HG02623 (cell line): ENCODE data around the gene CXCR5.

ENCODE experiments used
- ATAC-seq: cut with Tn5 transposase; IDR thresholded peaks from one replicate; pipeline ENCODE4 v1.9.1; 2021; ENCODE audit warnings: moderate library complexity; ENCODE audit not compliant: unreplicated experiment

The CXCR5 gene

DNA sequence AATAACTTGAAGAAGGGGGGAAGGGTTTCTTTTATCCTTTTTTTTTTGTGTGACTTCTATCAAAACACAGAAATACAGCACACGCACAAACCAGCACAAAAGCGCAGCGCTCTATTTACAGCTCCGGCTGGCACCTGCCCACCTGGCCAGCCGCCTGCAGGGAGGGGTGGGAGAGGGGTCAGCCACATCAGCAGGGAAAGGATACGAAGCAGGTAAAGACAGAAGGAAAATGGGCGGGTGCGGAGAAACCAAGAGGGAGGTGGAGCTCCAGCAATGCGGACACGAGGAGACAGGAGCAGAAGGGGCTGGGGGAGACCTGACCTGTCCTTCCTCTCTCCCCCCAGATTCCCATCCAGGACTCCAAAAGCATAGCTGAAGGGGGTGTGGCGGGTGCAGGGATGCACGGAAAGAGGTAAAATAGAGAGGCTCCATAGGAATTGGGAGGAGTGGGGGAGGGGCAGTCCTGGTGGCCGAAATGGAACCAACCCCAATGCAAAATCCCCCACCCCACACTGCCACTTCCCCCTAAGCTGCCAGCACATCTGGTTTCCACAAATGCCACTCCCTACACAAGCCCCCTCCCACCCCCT is 14.1 kb downstream of the CXCR5 start:
- no peak for ATAC-seq

DNA sequence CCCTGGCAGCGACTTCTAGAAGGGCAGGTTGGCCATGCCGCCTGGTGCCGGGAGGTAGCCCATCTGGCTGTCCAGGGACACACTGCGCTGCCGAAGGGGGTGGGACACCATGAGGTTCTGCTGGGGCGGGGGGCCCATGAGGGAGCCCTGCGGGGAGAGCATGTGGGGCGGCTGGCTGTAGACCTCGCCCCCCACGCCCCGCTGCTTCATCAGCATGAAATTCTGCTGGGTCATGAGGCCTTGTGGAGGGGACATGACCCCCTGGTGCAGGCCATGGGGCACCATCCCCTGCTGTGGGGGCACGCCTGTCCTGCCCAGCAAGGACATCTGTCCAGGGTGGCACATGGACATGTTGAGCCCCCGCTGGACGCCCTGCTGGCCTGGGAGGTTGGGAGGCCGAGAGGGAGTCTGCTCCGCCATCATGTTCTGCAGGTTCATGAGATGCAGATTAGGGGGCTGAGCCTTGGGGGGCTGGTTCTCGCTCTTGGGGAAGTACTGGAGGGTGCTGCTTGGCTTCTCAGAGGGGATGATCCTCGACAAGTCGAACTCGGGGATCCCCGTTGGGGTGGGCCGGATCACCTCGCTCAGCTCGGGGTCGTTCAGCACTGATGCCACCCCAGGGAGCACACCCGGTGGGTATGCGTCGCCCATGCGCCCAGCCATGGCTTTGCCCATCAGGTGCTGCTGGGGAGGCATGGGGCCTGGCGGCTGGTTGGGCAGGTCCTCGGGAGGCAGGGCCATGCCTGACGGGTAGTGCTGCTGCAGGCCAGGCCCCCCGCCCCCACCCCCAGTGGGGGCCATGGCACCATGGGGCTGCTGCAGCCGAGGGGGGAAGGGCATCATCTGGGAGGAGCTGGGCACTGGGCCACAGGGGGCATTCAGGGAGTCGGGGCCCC is 15.0 kb downstream of the CXCR5 start:
- no peak for ATAC-seq

- no peak for ATAC-seq
Measured at GRCh38 chr11:118899296-118899688, 15.6 kb downstream of the CXCR5 start.

DNA sequence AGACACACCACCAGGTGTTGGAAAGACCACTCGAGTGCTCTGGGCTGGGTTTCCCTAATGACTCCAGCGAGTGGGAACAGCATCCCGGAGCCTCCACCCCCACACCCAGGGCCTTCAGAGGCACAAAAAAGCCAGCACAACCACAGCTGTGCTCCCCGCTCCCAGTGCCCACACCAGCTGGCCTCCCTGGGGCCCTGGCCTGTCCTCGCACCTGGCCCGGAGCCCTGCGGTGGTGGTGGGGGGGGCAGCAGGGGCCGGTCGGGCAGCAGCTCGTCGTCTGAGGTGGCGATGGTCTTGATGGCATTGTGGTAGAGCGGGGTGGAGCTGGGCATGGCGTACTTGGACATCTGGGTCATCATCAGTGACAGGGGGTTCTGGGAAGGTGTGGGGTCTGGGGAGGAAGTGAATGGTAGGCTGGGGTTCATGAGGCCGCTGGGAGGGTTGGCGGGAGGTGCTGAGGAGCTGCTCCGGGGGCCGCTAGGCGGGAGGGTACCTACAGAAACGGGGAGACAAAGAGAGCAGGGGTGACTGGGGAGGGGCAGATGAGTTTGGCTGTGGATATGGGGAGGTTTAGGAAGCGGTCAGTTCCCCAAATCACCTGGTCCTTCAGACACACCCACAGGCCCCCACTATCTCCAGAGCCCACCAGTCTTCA is 16.1 kb downstream of the CXCR5 start:
- ATAC-seq, result no peak

GRCh38 chr11:118900535-118901384 is 17.1 kb downstream of the CXCR5 start:
- ATAC-seq, result no peak

DNA sequence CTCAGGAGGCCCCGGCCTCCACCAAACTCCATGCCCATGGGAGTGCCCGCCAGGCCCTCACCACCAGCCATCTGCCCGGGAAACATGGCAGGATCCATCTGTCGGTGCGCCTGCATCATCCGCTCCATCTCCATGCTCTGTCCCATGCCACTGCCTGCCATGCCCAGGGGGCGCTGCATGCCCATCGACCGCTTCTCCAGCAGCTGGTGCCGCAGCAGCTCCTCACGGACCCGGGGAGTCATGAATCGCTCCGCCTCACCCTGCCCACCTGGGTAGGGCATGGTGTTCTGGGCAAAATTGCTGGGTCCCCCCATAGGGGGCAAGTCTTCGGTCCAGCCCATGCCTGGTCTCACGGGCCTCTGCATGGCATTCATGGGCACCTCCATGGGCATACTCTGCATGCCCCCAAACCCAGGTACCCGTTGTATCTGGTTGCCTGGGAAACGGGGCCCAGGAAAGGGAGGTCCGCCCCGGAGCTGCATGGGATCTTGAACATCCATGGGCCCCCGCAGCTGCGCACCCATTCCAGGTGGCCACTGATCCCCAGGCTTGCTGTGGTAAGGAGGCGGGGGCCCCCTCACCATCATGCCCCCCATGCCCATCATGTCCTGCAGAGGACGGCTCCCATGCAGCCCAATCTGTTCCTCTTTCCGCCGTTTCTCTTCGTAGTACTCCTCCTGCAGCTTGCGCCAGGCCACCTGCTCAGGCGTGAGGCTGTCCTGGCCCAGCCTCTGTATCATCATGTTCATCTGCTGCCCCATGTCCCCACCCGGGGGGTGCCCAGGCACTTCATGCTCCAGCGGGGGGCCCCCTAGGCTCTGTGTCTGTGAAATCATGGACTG is 18.0 kb downstream of the CXCR5 start:
- ATAC-seq, result no peak

DNA sequence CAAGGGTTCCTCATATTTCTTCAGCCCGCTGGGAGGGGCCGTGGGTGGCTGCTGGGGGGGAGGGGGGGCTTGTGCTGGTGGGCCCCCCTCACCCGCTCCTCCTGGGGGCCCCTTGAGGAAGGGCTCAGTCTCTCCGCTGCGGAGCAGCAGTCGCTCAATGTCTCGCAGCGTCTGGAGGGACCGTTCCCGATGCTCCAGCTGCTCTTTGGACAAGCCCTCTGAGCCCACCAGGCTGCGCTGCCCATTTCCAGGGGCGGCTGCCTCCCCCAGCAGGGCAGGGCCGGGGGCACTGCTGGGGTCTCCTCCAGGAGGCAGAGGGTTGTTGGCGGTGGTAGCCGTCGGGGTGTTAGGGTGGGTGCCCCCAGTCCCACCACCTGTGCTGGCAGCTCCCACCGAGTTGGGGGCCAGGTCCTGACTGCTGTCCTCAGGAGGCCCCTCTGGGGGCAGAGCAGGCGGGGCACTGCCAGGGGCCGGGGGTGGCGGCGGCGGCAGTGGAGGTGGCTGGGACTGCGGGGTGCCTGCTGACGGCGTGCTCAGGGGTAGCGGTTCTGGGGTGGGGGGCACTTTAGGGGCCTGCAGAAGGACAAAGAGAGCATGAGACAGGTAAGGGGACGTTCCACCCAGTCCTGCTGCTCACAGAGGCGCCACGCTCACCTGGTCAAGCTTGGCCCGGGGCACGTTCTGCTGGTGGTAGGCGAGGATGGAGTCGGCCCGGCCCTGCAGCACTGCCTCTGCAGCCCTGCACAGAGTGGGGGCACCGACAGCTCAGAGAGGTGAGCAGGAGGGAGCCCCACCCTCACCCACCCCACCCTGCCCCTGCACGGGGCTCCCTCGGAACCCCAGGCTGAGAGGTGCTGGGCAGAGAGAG is 18.9 kb downstream of the CXCR5 start:
- no peak for ATAC-seq

- ATAC-seq, result no peak
Measured at GRCh38 chr11:118903204-118904015, 19.7 kb downstream of the CXCR5 start.

DNA sequence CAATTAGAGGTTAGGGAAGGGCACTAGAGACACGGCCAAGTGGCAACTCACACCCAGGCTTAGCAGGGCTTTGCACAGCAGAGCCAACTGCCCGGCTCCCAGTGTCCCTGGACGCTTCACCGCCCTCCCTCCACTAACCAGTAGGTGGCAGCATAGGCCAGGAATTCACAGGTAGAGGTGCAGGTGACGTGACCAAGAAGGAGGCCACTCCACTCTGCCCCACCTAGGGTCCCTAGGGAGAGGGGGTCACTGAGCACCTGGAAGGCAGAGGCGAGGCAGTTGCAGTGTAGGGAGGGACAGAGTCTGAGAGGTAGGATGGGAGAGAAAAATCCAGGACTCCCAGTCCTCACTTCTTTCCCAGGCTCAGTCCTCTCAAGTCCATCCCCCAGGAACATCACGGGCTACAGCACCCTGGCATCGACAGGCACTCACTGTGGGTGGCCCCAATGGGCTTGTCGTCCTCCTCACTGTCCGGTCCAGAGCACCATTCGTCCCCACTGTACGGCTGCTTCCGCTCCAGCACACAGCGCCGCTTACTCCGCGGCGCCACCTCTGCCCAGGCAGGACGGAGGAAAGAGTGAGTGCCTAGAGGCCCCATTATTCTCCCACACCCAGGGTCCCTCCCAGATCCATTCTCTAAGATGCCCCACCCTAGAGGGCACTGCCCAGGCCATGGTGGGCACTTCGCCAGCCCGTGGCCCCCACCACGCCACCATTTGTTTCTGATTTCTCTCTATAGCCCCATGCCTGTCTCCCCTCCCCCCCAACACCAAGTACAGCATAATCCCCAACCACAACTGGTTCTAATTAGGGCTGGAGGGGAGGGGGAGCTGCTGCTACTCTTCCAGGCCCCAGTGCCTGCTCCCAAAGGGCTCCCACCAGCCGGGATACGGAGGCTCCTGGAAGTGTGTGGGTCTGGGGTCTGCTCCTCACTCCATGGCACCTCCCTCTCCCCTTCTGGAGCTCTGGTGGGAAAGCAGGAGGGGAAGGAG is 23.7 kb downstream of the CXCR5 start:
- ATAC-seq, result no peak

- no peak for ATAC-seq
Measured at GRCh38 chr11:118908264-118908663, 24.6 kb downstream of the CXCR5 start.

- no peak for ATAC-seq
Measured at GRCh38 chr11:118908901-118909618, 25.4 kb downstream of the CXCR5 start.

DNA sequence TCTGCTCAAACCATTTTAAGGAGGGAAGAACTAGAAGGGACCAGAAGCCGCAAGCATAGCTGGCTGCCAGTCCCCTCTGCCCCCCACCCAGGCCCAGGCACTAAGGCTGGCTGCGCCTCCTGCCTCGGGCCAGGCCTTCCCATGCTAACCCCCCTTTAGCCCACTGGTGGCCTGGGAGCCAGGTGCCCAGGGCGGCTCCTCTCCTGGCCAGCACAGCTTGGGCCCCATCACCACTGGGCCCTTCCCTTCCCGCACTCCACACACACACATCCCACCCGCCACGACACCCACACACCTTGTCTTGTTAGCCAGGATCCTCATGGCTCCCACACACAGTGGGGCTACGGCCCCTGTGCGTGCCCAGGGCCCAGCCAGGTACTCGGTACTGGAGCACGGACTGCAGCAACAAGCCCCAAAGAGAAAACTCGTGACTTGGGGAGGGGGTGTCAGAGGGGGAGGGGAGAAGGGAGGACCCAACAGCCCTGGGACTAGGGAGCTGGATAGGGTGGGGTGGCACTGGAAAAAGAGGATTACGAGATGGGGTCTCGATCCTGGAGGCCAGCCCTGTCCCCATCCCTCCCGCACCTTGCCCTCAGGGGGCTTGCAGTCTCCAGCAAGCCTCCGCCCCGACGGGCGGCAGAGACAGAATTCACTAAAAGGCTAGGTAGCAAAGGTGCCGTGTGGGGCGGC is 26.1 kb downstream of the CXCR5 start:
- no peak for ATAC-seq

DNA sequence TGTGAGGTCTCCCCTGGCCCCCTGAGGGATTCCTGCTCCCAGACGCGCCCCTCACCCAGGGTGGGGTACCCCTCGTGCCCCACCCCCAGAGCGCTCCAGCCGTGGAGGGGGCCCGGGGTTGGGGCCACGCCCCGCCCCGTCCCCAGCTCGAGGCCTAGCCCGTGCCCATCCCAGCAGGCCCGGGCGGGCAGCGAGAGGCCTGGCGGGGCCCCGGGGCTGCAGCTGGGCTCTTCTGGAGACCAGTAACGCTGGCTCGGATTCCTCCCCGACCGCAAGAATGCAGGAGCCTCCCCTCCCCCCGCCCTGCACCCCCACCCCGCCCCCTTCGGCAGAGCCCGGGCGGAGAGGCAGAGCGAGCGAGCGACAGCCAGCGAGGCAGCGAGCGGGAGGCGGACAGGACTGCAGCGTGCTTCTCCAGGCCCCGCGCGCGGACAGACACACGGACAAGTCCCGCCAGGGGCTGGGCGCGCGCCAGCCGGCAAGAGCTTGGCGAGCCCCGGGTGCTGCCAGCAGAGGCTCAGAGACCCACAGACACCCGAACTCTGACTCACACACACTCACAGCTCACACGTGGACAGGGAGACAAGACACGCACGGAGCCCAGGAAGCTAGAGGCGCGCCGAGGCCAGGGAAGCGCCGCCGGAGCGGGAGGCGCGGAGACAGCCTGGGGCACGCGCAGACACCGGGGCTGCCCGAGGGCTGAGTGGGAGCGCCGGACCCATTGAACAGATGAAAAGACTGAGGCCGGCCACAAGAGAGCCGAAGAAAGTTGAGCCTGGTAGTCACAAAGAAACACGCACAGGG is 26.8 kb downstream of the CXCR5 start:
- no peak for ATAC-seq

DNA sequence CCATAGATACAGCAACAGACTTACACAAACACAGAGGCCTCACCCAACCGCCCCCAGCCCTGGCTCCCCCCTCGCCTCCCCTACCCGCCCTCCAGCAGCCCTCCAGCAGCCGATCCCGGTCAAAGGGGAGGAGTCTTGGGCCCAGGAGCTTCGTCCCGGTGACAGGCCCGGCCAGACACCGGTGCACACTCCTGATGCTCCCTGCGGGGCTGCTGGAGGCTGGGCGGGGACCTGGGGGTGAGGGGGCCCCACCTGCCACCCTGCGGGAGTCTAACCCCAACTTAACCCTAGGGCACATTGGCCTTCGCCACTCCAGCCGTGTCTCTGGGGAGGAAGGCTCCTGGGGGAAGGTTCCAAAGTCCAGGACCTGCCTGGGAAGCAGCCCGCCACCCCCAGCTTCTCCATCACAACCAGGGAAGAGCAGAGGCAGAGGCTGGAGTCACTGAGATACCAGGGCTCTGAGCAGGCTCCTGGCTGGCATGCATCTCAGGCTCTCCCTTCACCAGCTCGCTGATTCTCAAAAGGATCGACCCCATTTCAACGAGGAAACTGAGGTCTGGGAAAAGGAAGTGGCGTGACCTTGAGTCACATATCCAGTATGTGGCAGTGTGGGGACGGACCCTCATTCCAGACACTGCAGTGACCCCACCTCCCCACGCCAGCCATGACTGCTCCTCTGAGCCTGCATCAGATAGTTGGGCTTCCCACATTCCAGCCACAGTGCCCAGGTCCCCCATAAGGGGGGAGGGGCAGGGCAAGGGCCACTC is 27.6 kb downstream of the CXCR5 start:
- no peak for ATAC-seq
